Caco-2 (cell line): Measurements from ENCODE around the gene TMEM42. TPM values are rescaled to one million over a fixed set of nuclear protein-coding genes. Genes with fewer than 3 reads are reported as not detected.

Experiments
- BruUV-seq: library from RNA; stranded (reverse); fragments of 400-500 nt; replicated peaks from 2 replicates; lab custom pipeline; 2021; lab: Mats Ljungman, UMichigan
- CTCF ChIA-PET: fragments of 300-600 bp; sonication (Branson Sonifier 250); formaldehyde crosslinking; loops from one replicate; lab custom pipeline; 2022; ENCODE audit warnings: antibody characterized with exemption; lab: Charles Lee
- POLR2A ChIA-PET: fragments of 300-600 bp; sonication (Branson Sonifier 250); formaldehyde crosslinking; loops from one replicate; lab custom pipeline; 2022; ENCODE audit warnings: antibody characterized with exemption; lab: Charles Lee
- DNase-seq, 2 experiments: peaks; one replicate each; pipeline versions ENCODE4 v3.0.0 to v3.0.0-alpha.2; 2020 to 2022
- H3K27me3 ChIP-seq: replicated peaks from 2 replicates; pipeline ENCODE4 v1.6.0; 2011; ENCODE audit warnings: low read length; ENCODE audit not compliant: control insufficient read depth, insufficient read depth
- H3K36me3 ChIP-seq: 2 replicates; pipeline ENCODE4 v1.5.1; 2011; ENCODE audit warnings: low read length; ENCODE audit not compliant: control insufficient read depth, insufficient read depth
- H3K4me1 ChIP-seq: fragments of 250-450 bp; sonication (Bioruptor Pico); 2 replicates; pipeline ENCODE4 v1.5.1; 2020; ENCODE audit warnings: mild to moderate bottlenecking
- H3K4me3 ChIP-seq: 2 replicates; pipeline ENCODE4 v1.5.1; 2011; ENCODE audit warnings: low read depth, mild to moderate bottlenecking, control low read depth, low read length
- H3K9me3 ChIP-seq: fragments of 250-450 bp; sonication (Bioruptor Pico); 2 replicates; pipeline ENCODE4 v1.5.1; 2020; ENCODE audit warnings: mild to moderate bottlenecking, moderate library complexity
- H3K27ac Mint-ChIP-seq: one replicate; pipeline ENCODE4 v1.8.0; 2022; ENCODE audit warnings: mixed read lengths; ENCODE audit not compliant: unreplicated experiment
- H3K27me3 Mint-ChIP-seq: one replicate; pipeline ENCODE4 v1.8.0; 2022; ENCODE audit warnings: mixed read lengths; ENCODE audit not compliant: insufficient read depth, unreplicated experiment
- H3K36me3 Mint-ChIP-seq: one replicate; pipeline ENCODE4 v1.8.0; 2022; ENCODE audit warnings: mild to moderate bottlenecking, mixed read lengths; ENCODE audit not compliant: insufficient read depth, unreplicated experiment
- H3K4me1 Mint-ChIP-seq: one replicate; pipeline ENCODE4 v1.8.0; 2022; ENCODE audit warnings: low read depth, mixed read lengths; ENCODE audit not compliant: unreplicated experiment
- H3K4me3 Mint-ChIP-seq: one replicate; pipeline ENCODE4 v1.8.0; 2022; ENCODE audit warnings: mild to moderate bottlenecking, moderate library complexity, mixed read lengths; ENCODE audit not compliant: unreplicated experiment
- H3K9me3 Mint-ChIP-seq: one replicate; pipeline ENCODE4 v1.8.0; 2022; ENCODE audit warnings: mixed read lengths; ENCODE audit not compliant: unreplicated experiment
- CTCF ChIP-seq, 2 experiments: fragments of 200-600 bp in 1 of 2; IDR thresholded peaks; 1 replicate in 1 of 2; 2 replicates in 1 of 2; pipeline versions ENCODE4 v1.5.1 to v1.8.0; 2011 to 2022; ENCODE audit warnings: antibody characterized with exemption in 1 of 2, control low read depth in 1 of 2, inconsistent platforms in 1 of 2, low read depth in 1 of 2, low read length in 1 of 2, mild to moderate bottlenecking in 1 of 2, moderate library complexity in 1 of 2; ENCODE audit not compliant: insufficient read depth in 1 of 2, severe bottlenecking in 1 of 2, unreplicated experiment in 1 of 2
- intact Hi-C: fragments of 100-400 bp; cut with micrococcal nuclease; formaldehyde crosslinking; loops from one replicate; pipeline ENCODE4 v1.10.0; 2022; ENCODE audit not compliant: unreplicated experiment
- total RNA-seq: library from RNA; stranded (reverse); gene quantifications from 2 replicates; pipeline ENCODE4 v1.2.3, GENCODE V29; 2022

TMEM42 gene
- total RNA-seq, 1 experiment from 2014 or later: 8.8 TPM

- Histone ChIP-seq H3K36me3 (no peaks in the 10 kb centered on the region), H3K4me1 (no peaks in the 10 kb centered on the region), H3K27me3 (no peaks in the 10 kb centered on the region), H3K4me3 (no peak overlapping the region), H3K9me3 (no peaks in the 10 kb centered on the region)
- no peak for DNase-seq
- Mint-ChIP-seq H3K27ac (no peak overlapping the region), H3K4me1 (peaks cover 7% of the 10 kb centered on the region), H3K27me3 (no peaks in the 10 kb centered on the region), H3K4me3 (no peak overlapping the region), H3K36me3 (no peaks in the 10 kb centered on the region), H3K9me3 (no peaks in the 10 kb centered on the region)
- no TSS peak for BruUV-seq
- intact Hi-C loops: no loop called here
- ChIA-PET CTCF (no interaction called here), POLR2A (no interaction called here)
- TF ChIP-seq CTCF (IDR thresholded peaks at IDR 0.05; ENCODE audit: insufficient read depth in 1 of 2, low read depth in 1 of 2, low read length in 1 of 2, severe bottlenecking in 1 of 2, unreplicated experiment in 1 of 2): no peak
These were observed 24.8 kb downstream of the TMEM42 start for GRCh38 chr3:44886561-44886960.

GRCh38 chr3:44887101-44887500 is 25.4 kb downstream of the TMEM42 start:
- H3K9me3 ChIP-seq: no peaks in the 10 kb centered on the region
- no peak overlapping the region for H3K4me3 Mint-ChIP-seq
- BruUV-seq: no TSS peak
- H3K27me3 ChIP-seq: no peaks in the 10 kb centered on the region
- CTCF ChIA-PET: no interaction called here
- no peak for DNase-seq
- H3K9me3 Mint-ChIP-seq: no peaks in the 10 kb centered on the region
- H3K27ac Mint-ChIP-seq: no peak overlapping the region
- peaks cover 7% of the 10 kb centered on the region for H3K4me1 Mint-ChIP-seq
- TF ChIP-seq CTCF (IDR thresholded peaks at IDR 0.05; ENCODE audit: insufficient read depth in 1 of 2, low read depth in 1 of 2, low read length in 1 of 2, severe bottlenecking in 1 of 2, unreplicated experiment in 1 of 2): no peak
- no peak overlapping the region for H3K4me3 ChIP-seq
- POLR2A ChIA-PET: no interaction called here
- intact Hi-C loops: no loop called here
- no peaks in the 10 kb centered on the region for H3K36me3 ChIP-seq
- H3K36me3 Mint-ChIP-seq: no peaks in the 10 kb centered on the region
- H3K27me3 Mint-ChIP-seq: no peaks in the 10 kb centered on the region
- no peaks in the 10 kb centered on the region for H3K4me1 ChIP-seq

- Histone ChIP-seq H3K36me3 (no peaks in the 10 kb centered on the region), H3K27me3 (no peaks in the 10 kb centered on the region), H3K4me3 (no peak overlapping the region), H3K4me1 (no peaks in the 10 kb centered on the region), H3K9me3 (no peaks in the 10 kb centered on the region)
- Mint-ChIP-seq H3K27ac (no peak overlapping the region), H3K36me3 (no peaks in the 10 kb centered on the region), H3K4me1 (peaks cover 6% of the 10 kb centered on the region), H3K27me3 (no peaks in the 10 kb centered on the region), H3K9me3 (no peaks in the 10 kb centered on the region), H3K4me3 (no peak overlapping the region)
- CTCF ChIA-PET: no interaction called here
- TF ChIP-seq CTCF (IDR thresholded peaks at IDR 0.05; ENCODE audit: insufficient read depth in 1 of 2, low read depth in 1 of 2, low read length in 1 of 2, severe bottlenecking in 1 of 2, unreplicated experiment in 1 of 2): no peak
- intact Hi-C loops: no loop called here
- no TSS peak for BruUV-seq
- POLR2A ChIA-PET: no interaction called here
- no peak for DNase-seq
These were observed 28.5 kb downstream of the TMEM42 start for GRCh38 chr3:44890258-44890657.
